PC-9 (cell line): ENCODE data around the gene ERC2.

ENCODE experiments used
- EZH2 ChIP-seq: fragments of 200-600 bp; sonication (generic); IDR thresholded peaks from 2 replicates; pipeline ENCODE4 v1.8.0; 2017; ENCODE audit warnings: antibody characterized with exemption, low read depth
- TF ChIP-seq, protein P1 (sequence below): fragments of 200-600 bp; sonication (generic); conservative IDR thresholded peaks from 2 replicates; pipeline ENCODE4 v1.6.1; 2017; ENCODE audit warnings: mixed run types, antibody characterized with exemption, mild to moderate bottlenecking, moderate library complexity

DNA sequence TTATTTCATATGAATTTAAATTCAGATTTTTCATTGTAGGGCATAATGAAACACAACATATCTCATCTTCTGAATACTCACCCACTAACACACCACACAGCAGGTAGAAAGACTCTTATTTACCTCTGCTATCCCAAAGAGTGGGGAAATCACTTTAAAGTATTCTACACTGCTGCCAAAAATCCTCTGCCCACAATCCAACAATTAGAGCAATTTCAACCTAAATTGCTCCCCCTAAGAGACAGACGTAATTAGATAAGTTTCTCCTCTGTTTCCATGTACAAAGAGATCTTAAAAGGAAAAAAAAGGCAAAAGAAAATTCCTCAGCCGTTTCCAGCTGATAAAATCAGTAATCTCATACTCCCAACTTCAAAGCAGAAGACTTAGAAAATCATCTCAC lies 331.8 kb downstream of the ERC2 start:
- TF ChIP-seq EZH2, result no peak
- TF ChIP-seq, protein P1, sequence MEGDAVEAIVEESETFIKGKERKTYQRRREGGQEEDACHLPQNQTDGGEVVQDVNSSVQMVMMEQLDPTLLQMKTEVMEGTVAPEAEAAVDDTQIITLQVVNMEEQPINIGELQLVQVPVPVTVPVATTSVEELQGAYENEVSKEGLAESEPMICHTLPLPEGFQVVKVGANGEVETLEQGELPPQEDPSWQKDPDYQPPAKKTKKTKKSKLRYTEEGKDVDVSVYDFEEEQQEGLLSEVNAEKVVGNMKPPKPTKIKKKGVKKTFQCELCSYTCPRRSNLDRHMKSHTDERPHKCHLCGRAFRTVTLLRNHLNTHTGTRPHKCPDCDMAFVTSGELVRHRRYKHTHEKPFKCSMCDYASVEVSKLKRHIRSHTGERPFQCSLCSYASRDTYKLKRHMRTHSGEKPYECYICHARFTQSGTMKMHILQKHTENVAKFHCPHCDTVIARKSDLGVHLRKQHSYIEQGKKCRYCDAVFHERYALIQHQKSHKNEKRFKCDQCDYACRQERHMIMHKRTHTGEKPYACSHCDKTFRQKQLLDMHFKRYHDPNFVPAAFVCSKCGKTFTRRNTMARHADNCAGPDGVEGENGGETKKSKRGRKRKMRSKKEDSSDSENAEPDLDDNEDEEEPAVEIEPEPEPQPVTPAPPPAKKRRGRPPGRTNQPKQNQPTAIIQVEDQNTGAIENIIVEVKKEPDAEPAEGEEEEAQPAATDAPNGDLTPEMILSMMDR, result no peak
